ENCODE data around the gene ZBP1. TPM values are rescaled to one million over a fixed set of nuclear protein-coding genes. Genes with fewer than 3 reads are reported as not detected.

The ZBP1 gene
- total RNA-seq, 4 donors from 2014 or later, result 0.78 to 3.6 TPM; not detected in 2

DNA sequence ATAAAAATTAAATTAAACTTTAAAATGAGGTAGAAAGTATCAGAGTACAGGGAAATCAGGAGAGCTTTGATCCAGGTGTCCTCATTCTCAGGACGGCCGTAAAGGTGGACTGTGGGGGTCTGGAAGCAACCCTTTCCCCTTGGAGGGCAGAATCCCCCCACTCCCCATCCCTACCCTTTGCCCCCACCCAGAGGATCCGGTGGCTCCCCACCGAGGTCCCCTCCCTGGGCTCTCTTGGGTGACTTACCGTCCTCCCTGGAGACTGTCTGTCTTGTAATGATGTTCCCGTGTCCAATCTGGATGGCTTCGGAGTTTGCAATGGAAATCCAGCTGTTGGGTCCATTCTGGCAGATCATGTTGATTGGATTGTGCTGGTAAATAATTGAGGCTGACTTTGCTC lies 7.3 kb downstream of the ZBP1 start:
- no peaks in the 10 kb centered on the region for H3K9me3 ChIP-seq
- DNase-seq (ENCODE audit: low spot score in 2 of 2), result no peak
- TF ChIP-seq EP300 (IDR thresholded peaks at IDR 0.05), result no peak
- no peak for TF ChIP-seq POLR2A (IDR thresholded peaks at IDR 0.05)
- TF ChIP-seq, protein P1, sequence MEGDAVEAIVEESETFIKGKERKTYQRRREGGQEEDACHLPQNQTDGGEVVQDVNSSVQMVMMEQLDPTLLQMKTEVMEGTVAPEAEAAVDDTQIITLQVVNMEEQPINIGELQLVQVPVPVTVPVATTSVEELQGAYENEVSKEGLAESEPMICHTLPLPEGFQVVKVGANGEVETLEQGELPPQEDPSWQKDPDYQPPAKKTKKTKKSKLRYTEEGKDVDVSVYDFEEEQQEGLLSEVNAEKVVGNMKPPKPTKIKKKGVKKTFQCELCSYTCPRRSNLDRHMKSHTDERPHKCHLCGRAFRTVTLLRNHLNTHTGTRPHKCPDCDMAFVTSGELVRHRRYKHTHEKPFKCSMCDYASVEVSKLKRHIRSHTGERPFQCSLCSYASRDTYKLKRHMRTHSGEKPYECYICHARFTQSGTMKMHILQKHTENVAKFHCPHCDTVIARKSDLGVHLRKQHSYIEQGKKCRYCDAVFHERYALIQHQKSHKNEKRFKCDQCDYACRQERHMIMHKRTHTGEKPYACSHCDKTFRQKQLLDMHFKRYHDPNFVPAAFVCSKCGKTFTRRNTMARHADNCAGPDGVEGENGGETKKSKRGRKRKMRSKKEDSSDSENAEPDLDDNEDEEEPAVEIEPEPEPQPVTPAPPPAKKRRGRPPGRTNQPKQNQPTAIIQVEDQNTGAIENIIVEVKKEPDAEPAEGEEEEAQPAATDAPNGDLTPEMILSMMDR (IDR thresholded peaks at IDR 0.05), result no peak
- 91% methylated on average over 7 of the region's 7 CpGs for WGBS, 2 donors
- H3K4me1 ChIP-seq, result peaks cover 0 to 5% (median 0%) of the 10 kb centered on the region in 4 donors
- H3K27ac ChIP-seq, result no peak overlapping the region
- peaks cover 0 to 12% of the 10 kb centered on the region in 2 donors for H3K27me3 ChIP-seq
- H3K4me3 ChIP-seq, result no peak overlapping the region
- no peaks in the 10 kb centered on the region for H3K36me3 ChIP-seq

DNA sequence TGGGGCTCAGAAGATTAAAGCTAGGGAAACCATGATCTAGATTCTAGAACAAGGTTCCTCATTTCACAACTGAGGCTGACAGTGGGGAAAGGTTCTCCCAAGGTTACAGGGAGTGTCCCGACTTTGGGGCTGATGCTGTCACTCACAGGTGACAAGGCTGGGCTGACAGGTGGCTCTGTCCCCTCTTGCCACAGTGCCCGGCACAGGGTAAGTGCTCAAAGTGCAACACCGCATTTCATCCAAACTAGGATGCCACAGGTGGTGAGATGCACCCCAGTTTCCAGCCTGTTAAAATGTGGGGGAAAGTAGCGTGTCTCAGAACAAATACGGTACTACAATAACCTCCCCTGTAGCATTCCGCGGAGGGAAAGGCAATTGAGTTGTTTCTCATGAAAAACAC lies 7.8 kb downstream of the ZBP1 start:
- Histone ChIP-seq H3K27me3 (peaks cover 0 to 12% of the 10 kb centered on the region in 2 donors), H3K4me3 (no peak overlapping the region), H3K4me1 (peaks cover 0 to 5% (median 0%) of the 10 kb centered on the region in 4 donors), H3K9me3 (no peaks in the 10 kb centered on the region), H3K27ac (no peak overlapping the region), H3K36me3 (no peaks in the 10 kb centered on the region)
- DNase-seq (ENCODE audit: low spot score in 2 of 2), result no peak
- WGBS, 2 donors, result 82 to 89% methylated on average over 7 of the region's 7 CpGs
- TF ChIP-seq EP300 (IDR thresholded peaks at IDR 0.05) (no peak), POLR2A (IDR thresholded peaks at IDR 0.05) (no peak)
- TF ChIP-seq, protein P1 (IDR thresholded peaks at IDR 0.05), result no peak

DNA sequence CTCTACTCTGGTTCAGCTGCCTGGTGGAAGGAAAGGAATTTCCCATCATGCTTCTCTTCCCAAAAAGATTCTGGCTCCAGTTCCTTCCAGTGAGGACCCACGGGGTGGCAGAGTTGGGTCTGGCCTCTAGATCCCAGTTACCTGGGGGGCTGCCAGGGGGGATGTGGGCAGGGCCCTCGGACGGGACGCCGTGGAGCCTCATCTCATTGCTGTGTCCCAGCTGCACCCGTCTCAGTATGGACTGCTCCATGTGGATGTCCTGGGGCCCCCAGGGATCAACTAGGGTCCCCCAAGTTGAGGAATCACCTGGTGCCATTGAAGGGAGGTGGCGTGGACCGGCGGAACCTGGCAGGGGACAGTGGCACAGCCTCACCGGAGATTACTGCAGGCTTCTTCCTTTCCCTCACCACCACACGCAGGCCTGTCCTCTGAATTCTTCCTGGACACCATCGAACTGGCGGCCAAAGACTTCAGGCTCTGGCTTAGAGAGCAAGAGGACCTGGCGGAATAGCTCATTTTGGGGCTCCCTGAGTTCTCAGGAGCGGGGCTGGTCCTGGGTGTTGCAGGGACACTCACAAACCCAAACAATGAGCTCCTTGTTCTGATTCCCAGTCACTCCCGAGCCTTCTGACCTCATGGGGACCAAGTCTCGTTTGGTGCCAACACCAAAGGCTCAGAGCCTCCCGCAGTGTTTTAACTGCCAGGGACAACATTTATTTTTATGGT lies 8.5 kb downstream of the ZBP1 start:
- Histone ChIP-seq H3K4me1 (peaks cover 0 to 5% (median 0%) of the 10 kb centered on the region in 4 donors), H3K27me3 (peaks cover 0 to 12% of the 10 kb centered on the region in 2 donors), H3K4me3 (no peak overlapping the region), H3K27ac (no peak overlapping the region), H3K36me3 (no peaks in the 10 kb centered on the region), H3K9me3 (no peaks in the 10 kb centered on the region)
- no peak for TF ChIP-seq EP300 (IDR thresholded peaks at IDR 0.05)
- TF ChIP-seq, protein P1 (IDR thresholded peaks at IDR 0.05), result no peak
- no peak for TF ChIP-seq POLR2A (IDR thresholded peaks at IDR 0.05)
- DNase-seq (ENCODE audit: low spot score in 2 of 2), result no peak
- whole genome bisulfite sequencing, 2 donors, result 54 to 56% methylated on average over 10 to 18 of the region's 18 CpGs

DNA sequence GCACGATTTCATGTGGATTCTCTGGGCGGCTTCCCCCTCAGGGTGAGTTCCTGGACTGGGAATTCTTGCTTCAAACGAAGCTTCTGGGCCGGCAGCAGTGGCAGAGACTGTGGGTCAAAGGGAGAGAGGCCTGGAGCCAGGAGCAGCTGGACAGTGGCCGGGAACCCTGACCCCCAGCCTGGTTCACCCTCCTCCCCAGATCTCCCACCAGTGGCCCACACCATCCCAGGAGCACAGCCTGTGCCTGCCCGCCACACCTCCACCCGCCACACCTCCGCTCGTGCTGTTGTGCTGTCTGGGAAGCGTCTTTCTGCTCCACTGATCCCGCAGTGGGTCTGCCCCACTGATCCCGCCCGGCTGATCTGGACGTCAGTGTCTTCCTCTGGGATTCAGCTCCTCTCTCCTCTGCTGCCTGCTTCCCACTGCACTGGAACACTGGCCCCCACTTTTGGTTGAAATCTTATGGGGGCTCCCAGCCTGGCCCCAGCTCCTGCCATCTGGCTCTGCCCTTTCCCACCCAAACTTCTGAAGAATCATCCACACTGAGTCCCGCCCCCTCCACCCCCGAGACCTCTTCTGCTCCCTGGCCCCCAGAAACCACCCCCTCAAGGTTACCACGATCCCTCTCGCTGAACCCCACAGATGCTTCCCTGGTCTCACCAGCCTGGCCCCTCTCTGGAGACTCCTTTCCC lies 9.8 kb downstream of the ZBP1 start:
- TF ChIP-seq POLR2A (IDR thresholded peaks at IDR 0.05) (no peak), EP300 (IDR thresholded peaks at IDR 0.05) (no peak)
- TF ChIP-seq, protein P1 (IDR thresholded peaks at IDR 0.05), result no peak
- H3K36me3 ChIP-seq, result no peaks in the 10 kb centered on the region
- no peak overlapping the region for H3K27ac ChIP-seq
- H3K4me1 ChIP-seq, result peaks cover 0 to 5% (median 0%) of the 10 kb centered on the region in 4 donors
- peaks cover 0 to 12% of the 10 kb centered on the region in 2 donors for H3K27me3 ChIP-seq
- WGBS, 2 donors, result 74 to 87% methylated on average over 18 of the region's 18 CpGs
- H3K4me3 ChIP-seq, result no peak overlapping the region
- H3K9me3 ChIP-seq, result no peaks in the 10 kb centered on the region
- no peak for DNase-seq (ENCODE audit: low spot score in 2 of 2)

DNA sequence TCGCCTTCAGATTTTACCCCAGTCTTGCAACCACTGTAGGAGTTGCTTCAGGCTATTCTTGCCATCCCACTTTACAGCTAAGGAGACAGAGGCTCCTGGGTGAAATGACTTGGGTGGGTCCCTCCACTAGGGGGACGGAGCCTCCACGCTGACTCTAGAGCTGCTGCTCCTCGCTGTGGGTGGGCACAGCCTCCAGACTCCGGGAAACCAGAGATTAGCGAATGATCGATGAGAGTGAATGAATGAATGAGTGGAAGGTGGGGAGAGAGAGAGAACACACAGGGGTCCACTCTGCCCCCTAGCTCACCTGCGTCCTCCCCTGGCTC lies 10.4 kb downstream of the ZBP1 start:
- H3K27me3 ChIP-seq, result peaks cover 0 to 12% of the 10 kb centered on the region in 2 donors
- no peak for DNase-seq (ENCODE audit: low spot score in 2 of 2)
- no peaks in the 10 kb centered on the region for H3K36me3 ChIP-seq
- H3K4me3 ChIP-seq, result no peak overlapping the region
- WGBS, 2 donors, result 93 to 96% methylated on average over 8 of the region's 8 CpGs
- H3K27ac ChIP-seq, result no peak overlapping the region
- no peaks in the 10 kb centered on the region for H3K9me3 ChIP-seq
- peaks cover 0 to 5% (median 0%) of the 10 kb centered on the region in 4 donors for H3K4me1 ChIP-seq
- TF ChIP-seq POLR2A (IDR thresholded peaks at IDR 0.05), result no peak
- TF ChIP-seq, protein P1 (IDR thresholded peaks at IDR 0.05), result no peak
- TF ChIP-seq EP300 (IDR thresholded peaks at IDR 0.05), result no peak
